Measurements from ENCODE around the gene APMAP. TPM values are rescaled to one million over a fixed set of nuclear protein-coding genes. Genes with fewer than 3 reads are reported as not detected.

APMAP gene
- total and polyA plus RNA-seq, 9 of the 15 experiments (the other 6 are each of a cell fraction or from before 2014, with no cell fraction given) = 6.7 to 18.2 (median 14.4) TPM

- TF ChIP-seq ZNF3 (CRISPR knock-in tag; IDR thresholded peaks at IDR 0.05) (no peak), CEBPG (CRISPR knock-in tag; IDR thresholded peaks at IDR 0.05) (no peak), CEBPG (tag; conservative IDR thresholded peaks at IDR 0.05 in 1 of 2, IDR thresholded peaks at IDR 0.05 in 1 of 2) (no peak)
Observed at GRCh38 chr20:25005220-25005619, 12.7 kb upstream of the APMAP start (continued).

GRCh38 chr20:25003002-25003401, 10.5 kb upstream of the APMAP start:
- FAIRE-seq = no peak
- Histone ChIP-seq H4K20me1 (replicated peaks; ENCODE audit: control insufficient read depth, insufficient read depth, low read length) (no peaks in the 10 kb centered on the region), H3K4me2 (ENCODE audit: insufficient read depth, low read length) (no peak overlapping the region), H3K36me3 (ENCODE audit: control insufficient read depth, insufficient read depth, low read length) (no peaks in the 10 kb centered on the region), H3K9me1 (ENCODE audit: control insufficient read depth, insufficient read depth, low read length) (no peaks in the 10 kb centered on the region), H3K27me3 (ENCODE audit: control insufficient read depth in 2 of 2, insufficient read depth in 2 of 2, low read length in 2 of 2) (peaks cover 0 to 25% of the 10 kb centered on the region in 2 experiments; a peak in 2 of 5 replicates), H3K27ac (ENCODE audit: extremely low read depth, low read depth, low read length) (no peak overlapping the region), H3K9me3 (replicated peaks; ENCODE audit: control insufficient read depth, insufficient read depth, low read depth, low read length) (no peaks in the 10 kb centered on the region), H3K79me2 (ENCODE audit: control insufficient read depth, insufficient read depth, low read length) (no peaks in the 10 kb centered on the region), H2AFZ (ENCODE audit: low read depth, low read length) (no peak overlapping the region), H3K9ac (ENCODE audit: insufficient read depth in 1 of 2, low read depth in 2 of 2, low read length in 2 of 2) (no peak overlapping the region), H3K4me1 (replicated peaks in 1 of 2; ENCODE audit: control insufficient read depth in 2 of 2, insufficient read depth in 2 of 2, low read length in 2 of 2) (no peaks in the 10 kb centered on the region), H3K4me3 (no peak overlapping the region)
- CTCF ChIA-PET (ENCODE audit: low intra/inter-chr PET ratio) = no interaction called here
- intact Hi-C loops (cut with micrococcal nuclease) (no loop called here), in situ Hi-C loops (cut with MboI) (loop anchor here (10.0 kb wide), 1 partner anchor 172 kb away; no protein-coding TSS in a partner anchor)
- BruUV-seq (replicated peaks) = no TSS peak
- no peak for ATAC-seq
- DNase-seq (ENCODE audit: extremely low read depth in 1 of 4, low spot score in 3 of 4) = no peak
- TF ChIP-seq NR3C1 (CRISPR knock-in tag; IDR thresholded peaks at IDR 0.05) = no peak
- no peak for TF ChIP-seq GABPA (tag; conservative IDR thresholded peaks at IDR 0.05; ENCODE audit: low read depth)
- no peak for TF ChIP-seq ZNF311 (CRISPR knock-in tag; IDR thresholded peaks at IDR 0.05)
- no peak for TF ChIP-seq PCBP1 (IDR thresholded peaks at IDR 0.05; ENCODE audit: low read depth, low read length, poor library complexity, severe bottlenecking)
- TF ChIP-seq RBFOX2 (IDR thresholded peaks at IDR 0.05; ENCODE audit: low read depth, low read length) = no peak
- no peak for TF ChIP-seq ZNF146 (CRISPR knock-in tag; IDR thresholded peaks at IDR 0.05; ENCODE audit: unreplicated experiment)
- 0% methylated on average over 1 of the region's 1 CpG for WGBS (ENCODE audit: insufficient coverage, low coverage, missing lambda C conversion rate)
- POLR2A ChIA-PET = no interaction called here

Measured in K562 (cell line).